Measurements from ENCODE around the gene EEF2K. TPM values are rescaled to one million over a fixed set of nuclear protein-coding genes. Genes with fewer than 3 reads are reported as not detected.
"Not testable (repeated sequence)": the region's sequence is repeated elsewhere in the genome, so short reads cannot be mapped to it uniquely, and the experiment has no call there.

Gene EEF2K
- total RNA-seq, 1 donor from 2014 or later: 22.1 TPM

- no peaks in the 10 kb centered on the region for H3K36me3 Mint-ChIP-seq
- H3K27ac Mint-ChIP-seq: peak overlapping the region; percentile 96
- H3K27me3 Mint-ChIP-seq (ENCODE audit: low read depth): peaks cover 3% of the 10 kb centered on the region
- H3K4me1 Mint-ChIP-seq: peaks cover 9% of the 10 kb centered on the region
- TF ChIP-seq, protein P1, sequence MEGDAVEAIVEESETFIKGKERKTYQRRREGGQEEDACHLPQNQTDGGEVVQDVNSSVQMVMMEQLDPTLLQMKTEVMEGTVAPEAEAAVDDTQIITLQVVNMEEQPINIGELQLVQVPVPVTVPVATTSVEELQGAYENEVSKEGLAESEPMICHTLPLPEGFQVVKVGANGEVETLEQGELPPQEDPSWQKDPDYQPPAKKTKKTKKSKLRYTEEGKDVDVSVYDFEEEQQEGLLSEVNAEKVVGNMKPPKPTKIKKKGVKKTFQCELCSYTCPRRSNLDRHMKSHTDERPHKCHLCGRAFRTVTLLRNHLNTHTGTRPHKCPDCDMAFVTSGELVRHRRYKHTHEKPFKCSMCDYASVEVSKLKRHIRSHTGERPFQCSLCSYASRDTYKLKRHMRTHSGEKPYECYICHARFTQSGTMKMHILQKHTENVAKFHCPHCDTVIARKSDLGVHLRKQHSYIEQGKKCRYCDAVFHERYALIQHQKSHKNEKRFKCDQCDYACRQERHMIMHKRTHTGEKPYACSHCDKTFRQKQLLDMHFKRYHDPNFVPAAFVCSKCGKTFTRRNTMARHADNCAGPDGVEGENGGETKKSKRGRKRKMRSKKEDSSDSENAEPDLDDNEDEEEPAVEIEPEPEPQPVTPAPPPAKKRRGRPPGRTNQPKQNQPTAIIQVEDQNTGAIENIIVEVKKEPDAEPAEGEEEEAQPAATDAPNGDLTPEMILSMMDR (IDR thresholded peaks at IDR 0.05; ENCODE audit: unreplicated experiment): no peak
- H3K9me3 Mint-ChIP-seq: no peaks in the 10 kb centered on the region
- H3K4me3 Mint-ChIP-seq: peak overlapping the region; percentile 86
- DNase-seq (ENCODE audit: low spot score in 2 of 2, unreplicated experiment in 2 of 2): no peak
Measured at GRCh38 chr16:22195445-22195694, 10.7 kb upstream of the EEF2K start.

DNA sequence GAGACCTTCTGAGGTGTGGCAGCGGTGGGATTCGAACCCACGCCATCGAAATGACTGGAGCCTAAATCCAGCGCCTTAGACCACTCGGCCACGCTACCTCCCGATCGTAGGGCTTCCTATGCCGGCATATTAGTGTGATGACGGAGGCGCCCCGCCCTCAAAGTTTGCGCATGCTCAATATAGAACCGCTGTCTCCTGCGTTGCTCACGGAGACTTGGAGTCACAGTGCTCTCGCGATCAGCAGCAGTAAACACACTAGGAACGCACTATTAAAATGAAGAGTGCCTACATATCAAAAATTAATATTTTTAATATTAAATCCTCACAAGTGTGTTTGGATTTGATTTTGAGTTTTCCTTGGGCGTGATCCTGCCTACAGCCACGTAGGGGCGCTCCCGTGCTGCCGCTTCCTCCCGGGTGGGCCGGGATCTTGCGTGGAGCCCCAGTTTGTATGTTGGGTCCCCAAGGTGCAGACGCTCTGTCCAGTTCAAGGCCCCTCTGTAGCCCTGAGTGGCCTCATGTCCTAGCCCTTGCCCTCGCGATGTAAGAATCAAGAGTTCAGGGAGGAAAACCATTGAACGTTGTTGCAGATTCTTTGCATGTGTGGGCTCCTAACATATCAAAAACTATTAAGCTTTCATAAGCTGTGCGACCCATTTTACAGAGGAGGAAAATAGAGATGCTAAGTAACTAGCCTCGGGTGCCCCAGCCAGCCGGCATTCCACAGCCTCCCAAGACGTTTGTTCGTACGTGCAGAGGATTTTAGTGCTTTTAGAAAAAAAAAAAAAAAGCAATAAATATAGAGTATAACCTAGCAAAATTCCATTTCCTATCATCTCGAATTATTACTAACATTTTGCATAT, 10.2 kb upstream of the EEF2K start:
- no peaks in the 10 kb centered on the region for H3K9me3 Mint-ChIP-seq
- peaks cover 9% of the 10 kb centered on the region for H3K4me1 Mint-ChIP-seq
- H3K27me3 Mint-ChIP-seq (ENCODE audit: low read depth): peaks cover 3% of the 10 kb centered on the region
- no peaks in the 10 kb centered on the region for H3K36me3 Mint-ChIP-seq
- peak overlapping the region; percentile 96 for H3K27ac Mint-ChIP-seq
- DNase-seq (ENCODE audit: low spot score in 2 of 2, unreplicated experiment in 2 of 2): peak; percentile 78 to 99
- peak overlapping the region; percentile 86 for H3K4me3 Mint-ChIP-seq
- TF ChIP-seq, protein P1 (IDR thresholded peaks at IDR 0.05; ENCODE audit: unreplicated experiment): peak; percentile 59

- H3K27me3 Mint-ChIP-seq (ENCODE audit: low read depth); DNase-seq (ENCODE audit: low spot score in 2 of 2, unreplicated experiment in 2 of 2); H3K27ac Mint-ChIP-seq; H3K36me3 Mint-ChIP-seq; H3K4me1 Mint-ChIP-seq; H3K9me3 Mint-ChIP-seq: not testable (repeated sequence)
- peak overlapping the region; percentile 86 for H3K4me3 Mint-ChIP-seq
Measured at GRCh38 chr16:22196559-22197168, 9.4 kb upstream of the EEF2K start.

GRCh38 chr16:22198547-22199293, 7.4 kb upstream of the EEF2K start:
- no peaks in the 10 kb centered on the region for H3K36me3 Mint-ChIP-seq
- H3K27ac Mint-ChIP-seq: no peak overlapping the region
- DNase-seq (ENCODE audit: low spot score in 2 of 2, unreplicated experiment in 2 of 2): no peak
- H3K9me3 Mint-ChIP-seq: no peaks in the 10 kb centered on the region
- H3K4me3 Mint-ChIP-seq: no peak overlapping the region
- H3K4me1 Mint-ChIP-seq: no peaks in the 10 kb centered on the region
- TF ChIP-seq, protein P1 (IDR thresholded peaks at IDR 0.05; ENCODE audit: unreplicated experiment): no peak
- peaks cover 3% of the 10 kb centered on the region for H3K27me3 Mint-ChIP-seq (ENCODE audit: low read depth)

GRCh38 chr16:22202261-22202637, 3.8 kb upstream of the EEF2K start:
- DNase-seq (ENCODE audit: low spot score in 2 of 2, unreplicated experiment in 2 of 2): no peak
- Mint-ChIP-seq H3K27ac (no peak overlapping the region), H3K4me3 (no peak overlapping the region), H3K36me3 (no peaks in the 10 kb centered on the region), H3K27me3 (ENCODE audit: low read depth) (no peaks in the 10 kb centered on the region), H3K9me3 (no peaks in the 10 kb centered on the region), H3K4me1 (peaks cover 6% of the 10 kb centered on the region)
- TF ChIP-seq, protein P1 (IDR thresholded peaks at IDR 0.05; ENCODE audit: unreplicated experiment): no peak

DNA sequence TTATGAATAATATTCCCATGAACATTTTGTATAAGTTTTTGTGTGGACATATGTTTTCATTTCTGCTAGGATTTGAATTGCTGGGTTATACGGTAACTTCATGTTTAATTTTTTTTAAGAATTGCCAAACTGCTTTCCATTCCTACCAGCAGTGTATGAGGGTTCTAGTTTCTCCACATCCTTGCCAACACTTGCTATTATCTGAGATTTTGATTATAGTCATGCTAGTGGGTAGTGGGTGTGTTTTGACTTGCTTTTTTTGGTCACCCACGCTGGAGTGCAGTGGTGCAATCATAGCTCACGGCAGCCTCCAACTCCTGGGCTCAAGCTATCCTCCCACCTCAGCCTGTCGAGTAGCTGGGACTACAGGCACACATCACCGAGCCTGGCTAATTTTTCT, 3.0 kb upstream of the EEF2K start:
- DNase-seq (ENCODE audit: low spot score in 2 of 2, unreplicated experiment in 2 of 2): no peak
- Mint-ChIP-seq H3K4me1 (peaks cover 14% of the 10 kb centered on the region), H3K27ac (no peak overlapping the region), H3K9me3 (no peaks in the 10 kb centered on the region), H3K4me3 (no peak overlapping the region), H3K27me3 (ENCODE audit: low read depth) (no peaks in the 10 kb centered on the region), H3K36me3 (no peaks in the 10 kb centered on the region)
- TF ChIP-seq, protein P1 (IDR thresholded peaks at IDR 0.05; ENCODE audit: unreplicated experiment): no peak
